Lung (tissue), 12 donors: ENCODE results near the gene ESYT1. TPM values are rescaled to one million over a fixed set of nuclear protein-coding genes. Genes with fewer than 3 reads are reported as not detected.

ENCODE experiments used
- ATAC-seq: fragments of 200-7000 bp; cut with Tn5 transposase; one replicate; pipeline ENCODE4 v1.9.1; 2020; ENCODE audit warnings: moderate number of reproducible peaks; ENCODE audit not compliant: insufficient read depth, low FRiP score
- DNase-seq, 3 donors: peaks; one replicate each; pipeline ENCODE4 v3.0.0-alpha.2; 2013 to 2017
- H3K27ac ChIP-seq, 2 donors: one replicate each; pipeline ENCODE4 v1.5.1; 2013; ENCODE audit warnings: mild to moderate bottlenecking in 2 of 2, moderate library complexity in 2 of 2, control low read depth in 1 of 2, inconsistent platforms in 1 of 2, low read depth in 1 of 2, low read length in 1 of 2
- H3K27me3 ChIP-seq, 3 donors: one replicate each; pipeline ENCODE4 v1.5.1; 2013; ENCODE audit warnings: low read length in 2 of 3; ENCODE audit not compliant: control insufficient read depth in 3 of 3, insufficient read depth in 3 of 3
- H3K36me3 ChIP-seq, 4 donors: one replicate each; pipeline ENCODE4 v1.5.1; 2013; ENCODE audit warnings: low read length in 4 of 4, mild to moderate bottlenecking in 1 of 4, moderate library complexity in 1 of 4; ENCODE audit not compliant: control insufficient read depth in 4 of 4, insufficient read depth in 4 of 4
- H3K4me1 ChIP-seq, 5 donors: one replicate each; pipeline ENCODE4 v1.5.1; 2013; ENCODE audit warnings: low read length in 5 of 5, mild to moderate bottlenecking in 2 of 5, moderate library complexity in 1 of 5; ENCODE audit not compliant: control insufficient read depth in 5 of 5, insufficient read depth in 5 of 5
- H3K4me3 ChIP-seq: one replicate; pipeline ENCODE4 v1.5.1; 2013; ENCODE audit warnings: mild to moderate bottlenecking, control low read depth, moderate library complexity
- H3K9ac ChIP-seq, 2 donors: one replicate each; pipeline ENCODE4 v1.5.1; 2013; ENCODE audit warnings: low read length in 2 of 2, control low read depth in 1 of 2; ENCODE audit not compliant: insufficient read depth in 1 of 2
- H3K9me3 ChIP-seq, 4 donors: one replicate each; pipeline ENCODE4 v1.5.1; 2013; ENCODE audit warnings: low read length in 3 of 4, mild to moderate bottlenecking in 1 of 4, moderate library complexity in 1 of 4; ENCODE audit not compliant: control insufficient read depth in 4 of 4, insufficient read depth in 3 of 4
- WGBS, 2 donors: extraction: QIAGEN DNeasy Blood & Tissue Kit; methylation state at CpG; one replicate each; pipeline ENCODE4 v1.1.7; 2013; 5-methylcytosine and 5-hydroxymethylcytosine counted together
- polyA plus RNA-seq, 2 donors: library from polyadenylated mRNA; stranded (reverse); fragments of 200-250 nt; gene quantifications; one replicate each; pipeline ENCODE4 v1.2.1, GENCODE V29; 2013
- total RNA-seq, 2 donors: library from RNA; depleted of rRNA in 1 of 2; stranded (reverse); fragments of >200 nt in 1 of 2; gene quantifications; one replicate each; pipeline ENCODE4 v1.2.1, GENCODE V29; 2014 to 2021
- TF ChIP-seq, protein P1 (sequence below): IDR thresholded peaks from 2 replicates; pipeline ENCODE4 v1.5.1; 2012; ENCODE audit warnings: mild to moderate bottlenecking; ENCODE audit errors: control extremely low read depth, extremely low read depth
- donor health status: control.
- donor health status: control.
- donor health status: Bipolar disorder and iron deficiency.
- donor health status: healthy.
- donor health status: DM: yes; HTN: yes; CAD: no.

ESYT1 gene
- total and polyA plus RNA-seq, 4 donors, result 23.5 to 131 (median 64.2) TPM

GRCh38 chr12:56104109-56104814, 23.8 kb upstream of the ESYT1 start, which contains the start of gene PA2G4:
TSS of gene PA2G4 (plus strand) at chr12:56104559. CDS start at chr12:56104738, 179 bp downstream.
- Histone ChIP-seq H3K4me1 (peaks cover 0 to 18% (median 3%) of the 10 kb centered on the region in 5 donors), H3K4me3 (peak within 1 kb of the TSS; percentile 72), H3K36me3 (peaks cover 8 to 27% (median 11%) of the 10 kb centered on the region in 4 donors), H3K27me3 (no peaks in the 10 kb centered on the region), H3K9ac (peak within 1 kb of the TSS; percentile 80 to 89), H3K9me3 (no peaks in the 10 kb centered on the region), H3K27ac (peak within 1 kb of the TSS; percentile 87 to 90)
- WGBS, 2 donors, result 0 to 1% methylated on average over 60 of the region's 60 CpGs
- DNase-seq (peak; percentile 99), ATAC-seq (peak; percentile 97)
- TF ChIP-seq, protein P1, sequence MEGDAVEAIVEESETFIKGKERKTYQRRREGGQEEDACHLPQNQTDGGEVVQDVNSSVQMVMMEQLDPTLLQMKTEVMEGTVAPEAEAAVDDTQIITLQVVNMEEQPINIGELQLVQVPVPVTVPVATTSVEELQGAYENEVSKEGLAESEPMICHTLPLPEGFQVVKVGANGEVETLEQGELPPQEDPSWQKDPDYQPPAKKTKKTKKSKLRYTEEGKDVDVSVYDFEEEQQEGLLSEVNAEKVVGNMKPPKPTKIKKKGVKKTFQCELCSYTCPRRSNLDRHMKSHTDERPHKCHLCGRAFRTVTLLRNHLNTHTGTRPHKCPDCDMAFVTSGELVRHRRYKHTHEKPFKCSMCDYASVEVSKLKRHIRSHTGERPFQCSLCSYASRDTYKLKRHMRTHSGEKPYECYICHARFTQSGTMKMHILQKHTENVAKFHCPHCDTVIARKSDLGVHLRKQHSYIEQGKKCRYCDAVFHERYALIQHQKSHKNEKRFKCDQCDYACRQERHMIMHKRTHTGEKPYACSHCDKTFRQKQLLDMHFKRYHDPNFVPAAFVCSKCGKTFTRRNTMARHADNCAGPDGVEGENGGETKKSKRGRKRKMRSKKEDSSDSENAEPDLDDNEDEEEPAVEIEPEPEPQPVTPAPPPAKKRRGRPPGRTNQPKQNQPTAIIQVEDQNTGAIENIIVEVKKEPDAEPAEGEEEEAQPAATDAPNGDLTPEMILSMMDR, result no peak

DNA sequence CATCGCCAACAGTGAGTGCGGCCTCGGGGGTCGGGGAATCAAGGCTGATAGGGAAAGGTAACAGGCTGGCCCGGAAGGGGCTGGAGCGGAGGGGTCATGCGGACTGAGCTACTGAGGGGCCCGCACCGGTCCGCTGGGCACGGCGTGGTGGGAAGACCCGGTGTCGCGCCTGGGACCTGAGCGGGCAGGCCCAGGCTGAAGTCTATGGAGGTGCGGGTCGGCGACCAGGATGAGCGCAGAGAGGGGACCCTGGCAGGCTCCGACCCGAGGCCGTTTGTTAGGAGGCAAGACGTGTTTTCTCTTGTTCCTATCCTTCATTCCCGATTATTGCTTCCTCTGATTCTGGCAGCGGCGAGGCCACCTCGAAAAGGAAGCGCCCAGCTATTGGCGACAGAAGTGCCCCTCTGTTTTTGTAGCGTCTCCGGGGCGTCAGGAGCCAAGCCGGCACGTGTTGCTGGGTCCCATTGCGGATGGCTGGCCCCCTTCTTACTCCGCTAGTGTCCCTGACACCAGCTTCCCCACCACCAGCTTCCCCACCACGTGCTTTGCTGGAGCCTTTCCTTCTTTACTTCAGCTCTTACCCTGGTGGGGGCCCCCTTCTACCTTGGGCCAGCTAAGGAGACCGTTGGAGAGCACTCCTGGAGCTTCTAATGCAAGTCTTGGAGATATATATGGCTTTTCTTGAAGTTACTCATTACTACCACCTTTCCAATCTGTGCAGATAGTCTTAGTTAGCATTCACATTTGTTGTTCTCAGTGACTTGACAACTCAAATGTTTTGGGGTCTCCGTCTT, 23.1 kb upstream of the ESYT1 start:
- no peaks in the 10 kb centered on the region for H3K9me3 ChIP-seq
- peak overlapping the region; percentile 72 for H3K4me3 ChIP-seq
- ATAC-seq (peak; percentile 4), DNase-seq (no peak)
- peaks cover 10 to 32% (median 17%) of the 10 kb centered on the region in 4 donors for H3K36me3 ChIP-seq
- H3K27me3 ChIP-seq, result no peaks in the 10 kb centered on the region
- peak overlapping the region; percentile 78 to 90 for H3K27ac ChIP-seq
- 1 to 2% methylated on average over 40 of the region's 40 CpGs for WGBS, 2 donors
- peaks cover 0 to 18% (median 3%) of the 10 kb centered on the region in 5 donors for H3K4me1 ChIP-seq
- TF ChIP-seq, protein P1, result no peak
- peak overlapping the region; percentile 80 to 89 for H3K9ac ChIP-seq

- DNase-seq (no peak), ATAC-seq (no peak)
- Histone ChIP-seq H3K27ac (peak overlapping the region in 1 of 2 donors; percentile 90), H3K4me1 (peaks cover 0 to 18% (median 3%) of the 10 kb centered on the region in 5 donors), H3K9me3 (peaks cover 0 to under 1% (median 0%) of the 10 kb centered on the region in 4 donors), H3K36me3 (peaks cover 13 to 36% (median 21%) of the 10 kb centered on the region in 4 donors), H3K27me3 (no peaks in the 10 kb centered on the region), H3K4me3 (peak overlapping the region; percentile 72), H3K9ac (peak overlapping the region; percentile 80 to 89)
- 27 to 35% methylated on average over 2 of the region's 2 CpGs for WGBS, 2 donors
- TF ChIP-seq, protein P1, result no peak
Observed at GRCh38 chr12:56105609-56105902, 22.5 kb upstream of the ESYT1 start.
